GM12878 (cell line): ENCODE data around the gene SLC35E2B.
"Not testable (repeated sequence)": the region's sequence is repeated elsewhere in the genome, so short reads cannot be mapped to it uniquely, and the experiment has no call there.

ENCODE experiments used
- CREB1 ChIP-seq: IDR thresholded peaks from 2 replicates; pipeline ENCODE4 v1.6.1; 2012; ENCODE audit warnings: low read depth, mild to moderate bottlenecking, inconsistent platforms
- CREM ChIP-seq: IDR thresholded peaks from 2 replicates; pipeline ENCODE4 v1.6.1; 2014; ENCODE audit warnings: antibody characterized with exemption, low read depth
- EZH2 ChIP-seq: IDR thresholded peaks from 2 replicates; pipeline ENCODE4 v1.6.1; 2012; ENCODE audit warnings: low read depth, mild to moderate bottlenecking, control low read depth, inconsistent platforms, low read length, borderline replicate concordance; ENCODE audit not compliant: control insufficient read depth
- MYC ChIP-seq: IDR thresholded peaks from 2 replicates; pipeline ENCODE4 v1.6.1; 2011; ENCODE audit warnings: mild to moderate bottlenecking, low read length, moderate library complexity, inconsistent platforms; ENCODE audit not compliant: insufficient read depth, insufficient replicate concordance, insufficient read length, severe bottlenecking
- NFYB ChIP-seq: IDR thresholded peaks from 2 replicates; pipeline ENCODE4 v1.6.1; 2011; ENCODE audit warnings: low read depth, mild to moderate bottlenecking, low read length, improper control_type of control experiment, moderate library complexity; ENCODE audit not compliant: insufficient read depth
- POLR2A ChIP-seq: IDR thresholded peaks from 2 replicates; pipeline ENCODE4 v1.6.1; 2011; ENCODE audit warnings: low read depth, mild to moderate bottlenecking, low read length
- SP1 ChIP-seq: IDR thresholded peaks from one replicate; pipeline ENCODE4 v1.6.1; 2011; ENCODE audit warnings: low read depth, low read length
- TAF1 ChIP-seq: IDR thresholded peaks from 2 replicates; pipeline ENCODE4 v1.6.1; 2011; ENCODE audit warnings: mild to moderate bottlenecking, low read depth, low read length, borderline replicate concordance
- ZNF24 ChIP-seq: fragments of 450-650 bp; IDR thresholded peaks from 2 replicates; pipeline ENCODE4 v1.6.1; 2017; ENCODE audit warnings: antibody characterized with exemption, mild to moderate bottlenecking
- TF ChIP-seq, protein P1 (sequence below): IDR thresholded peaks from 2 replicates; pipeline ENCODE4 v1.6.1; 2011; ENCODE audit warnings: low read depth, low read length, improper control_type of control experiment, borderline replicate concordance

DNA sequence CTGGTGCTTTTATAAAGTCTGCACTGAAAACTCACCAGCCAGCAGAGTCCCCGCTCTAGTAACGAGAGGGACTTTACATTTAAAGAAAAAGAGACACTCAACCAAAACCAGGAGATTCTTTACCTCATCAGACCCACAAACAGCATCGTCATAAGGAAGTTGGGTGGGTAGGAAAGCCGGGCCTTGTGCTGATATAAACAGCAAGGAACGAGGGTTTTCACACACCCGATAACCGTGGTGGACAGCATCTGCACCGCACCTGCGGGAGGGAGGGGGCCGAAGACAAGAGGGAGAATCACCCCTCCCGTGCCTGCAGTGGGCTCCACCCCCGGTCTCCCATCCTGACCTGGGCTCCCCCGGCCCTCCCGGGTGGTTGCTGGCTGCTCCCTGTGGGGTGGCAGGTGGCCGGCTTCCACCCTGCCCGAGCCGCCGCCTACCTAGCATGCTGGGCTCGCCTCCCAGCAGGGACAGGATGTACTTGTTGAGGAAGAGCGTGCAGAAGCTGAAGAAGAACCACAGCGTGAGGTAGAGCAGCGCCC lies 46.3 kb upstream of the SLC35E2B start:
- not testable (repeated sequence) for TF ChIP-seq POLR2A, CREB1, SP1, ZNF24, CREM, NFYB, MYC, EZH2, TAF1
- TF ChIP-seq, protein P1, sequence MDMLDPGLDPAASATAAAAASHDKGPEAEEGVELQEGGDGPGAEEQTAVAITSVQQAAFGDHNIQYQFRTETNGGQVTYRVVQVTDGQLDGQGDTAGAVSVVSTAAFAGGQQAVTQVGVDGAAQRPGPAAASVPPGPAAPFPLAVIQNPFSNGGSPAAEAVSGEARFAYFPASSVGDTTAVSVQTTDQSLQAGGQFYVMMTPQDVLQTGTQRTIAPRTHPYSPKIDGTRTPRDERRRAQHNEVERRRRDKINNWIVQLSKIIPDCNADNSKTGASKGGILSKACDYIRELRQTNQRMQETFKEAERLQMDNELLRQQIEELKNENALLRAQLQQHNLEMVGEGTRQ, result not testable (repeated sequence)
